ENCODE measurements around the gene FBXL20. TPM values are rescaled to one million over a fixed set of nuclear protein-coding genes. Genes with fewer than 3 reads are reported as not detected.

Gene FBXL20
- total and polyA plus RNA-seq, 2 donors (not counting 3 experiments of a cell fraction or from before 2014, with no cell fraction given), result 4.6 to 18.0 TPM

DNA sequence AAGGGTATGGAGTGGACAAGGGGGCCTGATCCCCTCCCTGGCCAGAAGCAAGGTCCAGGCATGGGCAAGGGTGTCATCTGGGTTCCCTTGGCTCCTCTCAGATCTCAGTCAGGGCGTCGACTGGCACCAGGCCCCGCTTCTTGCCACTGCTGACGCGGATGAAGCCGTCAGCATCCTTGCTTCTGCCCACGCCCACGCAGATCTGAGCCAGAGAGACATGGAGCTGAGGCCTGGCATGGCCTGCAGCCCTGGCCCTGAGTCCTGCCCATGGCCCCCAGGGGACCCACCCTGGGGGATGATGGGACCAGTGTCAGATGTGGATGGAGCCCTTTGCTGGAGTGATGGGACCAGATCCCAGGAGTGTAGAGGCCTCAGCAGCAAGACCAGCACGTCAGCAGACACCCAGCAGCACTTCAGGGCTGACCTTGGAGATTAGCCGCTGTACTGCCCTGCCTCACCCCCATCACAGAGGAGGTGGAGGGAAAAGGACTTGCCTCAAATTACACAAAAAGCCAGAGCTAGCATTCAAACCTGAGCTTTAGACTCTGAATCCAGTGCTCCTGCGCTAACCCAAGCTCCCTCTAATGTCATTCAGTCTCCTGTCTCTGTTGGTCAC lies 189.1 kb downstream of the FBXL20 start:
- DNase-seq (ENCODE audit: low read depth, low spot score), result no peak
- Histone ChIP-seq H3K9ac (replicated peaks; ENCODE audit: extremely low read depth, insufficient read depth, low read length) (no peak overlapping the region), H2AFZ (ENCODE audit: low read depth, low read length) (no peak overlapping the region), H3K4me1 (ENCODE audit: control insufficient read depth, extremely low read depth, insufficient read depth, low read length) (peaks cover 5% of the 10 kb centered on the region), H3K27ac (ENCODE audit: insufficient read depth, low read depth, low read length) (no peak overlapping the region), H3K36me3 (ENCODE audit: control insufficient read depth in 2 of 2, extremely low read depth in 1 of 2, insufficient read depth in 2 of 2, low read length in 2 of 2) (no peaks in the 10 kb centered on the region), H3K9me3 (replicated peaks; ENCODE audit: control insufficient read depth, insufficient read depth, low read length) (no peaks in the 10 kb centered on the region), H3K79me2 (ENCODE audit: control insufficient read depth, insufficient read depth, low read length) (no peaks in the 10 kb centered on the region), H3K9me1 (replicated peaks; ENCODE audit: control insufficient read depth, extremely low read depth, insufficient read depth, low read length) (no peaks in the 10 kb centered on the region), H3K4me3 (replicated peaks in 1 of 3; ENCODE audit: insufficient read depth in 1 of 3, low read depth in 1 of 3, low read length in 3 of 3) (no peak overlapping the region), H3K27me3 (ENCODE audit: control insufficient read depth in 2 of 2, insufficient read depth in 2 of 2, low read length in 2 of 2) (peaks cover 4 to 11% of the 10 kb centered on the region in 2 experiments), H3K4me2 (ENCODE audit: insufficient read depth, low read length) (no peak overlapping the region), H4K20me1 (replicated peaks; ENCODE audit: control insufficient read depth, extremely low read depth, insufficient read depth, low read length) (no peaks in the 10 kb centered on the region)
- BruUV-seq (replicated peaks), result no TSS peak
- CTCF ChIA-PET, result interaction anchor here (1.0 to 4.1 kb wide), 5 partner anchors 20 to 59 kb away, joined by 3 to 16 read pairs (median 5); no protein-coding TSS in a partner anchor
- POLR2A ChIA-PET, result no interaction called here
- intact Hi-C loops (cut with micrococcal nuclease) (no loop called here), dilution Hi-C loops (cut with MboI; ENCODE audit: extremely low pct_ligation_motif_present, low sequenced_read_pairs) (no loop called here)
- TF ChIP-seq GATA2 (IDR thresholded peaks at IDR 0.05; ENCODE audit: insufficient read depth, insufficient read length, low read depth, low read length), result no peak
- no peak for TF ChIP-seq JUN (IDR thresholded peaks at IDR 0.05; ENCODE audit: borderline replicate concordance, insufficient read depth, insufficient read length, low read depth)
- TF ChIP-seq, protein P1, sequence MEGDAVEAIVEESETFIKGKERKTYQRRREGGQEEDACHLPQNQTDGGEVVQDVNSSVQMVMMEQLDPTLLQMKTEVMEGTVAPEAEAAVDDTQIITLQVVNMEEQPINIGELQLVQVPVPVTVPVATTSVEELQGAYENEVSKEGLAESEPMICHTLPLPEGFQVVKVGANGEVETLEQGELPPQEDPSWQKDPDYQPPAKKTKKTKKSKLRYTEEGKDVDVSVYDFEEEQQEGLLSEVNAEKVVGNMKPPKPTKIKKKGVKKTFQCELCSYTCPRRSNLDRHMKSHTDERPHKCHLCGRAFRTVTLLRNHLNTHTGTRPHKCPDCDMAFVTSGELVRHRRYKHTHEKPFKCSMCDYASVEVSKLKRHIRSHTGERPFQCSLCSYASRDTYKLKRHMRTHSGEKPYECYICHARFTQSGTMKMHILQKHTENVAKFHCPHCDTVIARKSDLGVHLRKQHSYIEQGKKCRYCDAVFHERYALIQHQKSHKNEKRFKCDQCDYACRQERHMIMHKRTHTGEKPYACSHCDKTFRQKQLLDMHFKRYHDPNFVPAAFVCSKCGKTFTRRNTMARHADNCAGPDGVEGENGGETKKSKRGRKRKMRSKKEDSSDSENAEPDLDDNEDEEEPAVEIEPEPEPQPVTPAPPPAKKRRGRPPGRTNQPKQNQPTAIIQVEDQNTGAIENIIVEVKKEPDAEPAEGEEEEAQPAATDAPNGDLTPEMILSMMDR (IDR thresholded peaks at IDR 0.05; ENCODE audit: extremely low read depth in 1 of 2, insufficient read depth in 1 of 2, low read depth in 1 of 2, low read length in 2 of 2), result no peak
- TF ChIP-seq, protein P2, sequence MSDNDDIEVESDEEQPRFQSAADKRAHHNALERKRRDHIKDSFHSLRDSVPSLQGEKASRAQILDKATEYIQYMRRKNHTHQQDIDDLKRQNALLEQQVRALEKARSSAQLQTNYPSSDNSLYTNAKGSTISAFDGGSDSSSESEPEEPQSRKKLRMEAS (IDR thresholded peaks at IDR 0.05; ENCODE audit: insufficient read depth, insufficient read length), result no peak
- TF ChIP-seq MYC (IDR thresholded peaks at IDR 0.05; ENCODE audit: low read depth, low read length), result no peak
- no peak for TF ChIP-seq POLR2AphosphoS5 (IDR thresholded peaks at IDR 0.05; ENCODE audit: insufficient read depth, low read depth, low read length)
- no peak for TF ChIP-seq POLR2A (IDR thresholded peaks at IDR 0.05; ENCODE audit: low read depth, low read length)
- TF ChIP-seq EZH2 (IDR thresholded peaks at IDR 0.05; ENCODE audit: borderline replicate concordance, low read depth, low read length, severe bottlenecking), result no peak
- TF ChIP-seq FOS (IDR thresholded peaks at IDR 0.05; ENCODE audit: borderline replicate concordance, insufficient read depth, low read length), result no peak
- FAIRE-seq, result no peak

All from endothelial cell of umbilical vein (primary cell).